Activated CD8-positive, alpha-beta memory T cell treated with anti-CD3 and anti-CD28 coated beads, Interleukin-2, amount 50 U/mL, for 24 hours (primary cell): Measurements from ENCODE around the gene TSGA10.
A peak's percentile ranks its signal among the peaks of the same experiment; 100 is the strongest.
"Not testable (repeated sequence)": the region's sequence is repeated elsewhere in the genome, so short reads cannot be mapped to it uniquely, and the experiment has no call there.

Experiments
- DNase-seq: peaks from one replicate; pipeline ENCODE4 v3.0.0-alpha.2; 2020; ENCODE audit errors: extremely low read depth

TSGA10 gene, protein sequence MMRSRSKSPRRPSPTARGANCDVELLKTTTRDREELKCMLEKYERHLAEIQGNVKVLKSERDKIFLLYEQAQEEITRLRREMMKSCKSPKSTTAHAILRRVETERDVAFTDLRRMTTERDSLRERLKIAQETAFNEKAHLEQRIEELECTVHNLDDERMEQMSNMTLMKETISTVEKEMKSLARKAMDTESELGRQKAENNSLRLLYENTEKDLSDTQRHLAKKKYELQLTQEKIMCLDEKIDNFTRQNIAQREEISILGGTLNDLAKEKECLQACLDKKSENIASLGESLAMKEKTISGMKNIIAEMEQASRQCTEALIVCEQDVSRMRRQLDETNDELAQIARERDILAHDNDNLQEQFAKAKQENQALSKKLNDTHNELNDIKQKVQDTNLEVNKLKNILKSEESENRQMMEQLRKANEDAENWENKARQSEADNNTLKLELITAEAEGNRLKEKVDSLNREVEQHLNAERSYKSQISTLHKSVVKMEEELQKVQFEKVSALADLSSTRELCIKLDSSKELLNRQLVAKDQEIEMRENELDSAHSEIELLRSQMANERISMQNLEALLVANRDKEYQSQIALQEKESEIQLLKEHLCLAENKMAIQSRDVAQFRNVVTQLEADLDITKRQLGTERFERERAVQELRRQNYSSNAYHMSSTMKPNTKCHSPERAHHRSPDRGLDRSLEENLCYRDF

DNA sequence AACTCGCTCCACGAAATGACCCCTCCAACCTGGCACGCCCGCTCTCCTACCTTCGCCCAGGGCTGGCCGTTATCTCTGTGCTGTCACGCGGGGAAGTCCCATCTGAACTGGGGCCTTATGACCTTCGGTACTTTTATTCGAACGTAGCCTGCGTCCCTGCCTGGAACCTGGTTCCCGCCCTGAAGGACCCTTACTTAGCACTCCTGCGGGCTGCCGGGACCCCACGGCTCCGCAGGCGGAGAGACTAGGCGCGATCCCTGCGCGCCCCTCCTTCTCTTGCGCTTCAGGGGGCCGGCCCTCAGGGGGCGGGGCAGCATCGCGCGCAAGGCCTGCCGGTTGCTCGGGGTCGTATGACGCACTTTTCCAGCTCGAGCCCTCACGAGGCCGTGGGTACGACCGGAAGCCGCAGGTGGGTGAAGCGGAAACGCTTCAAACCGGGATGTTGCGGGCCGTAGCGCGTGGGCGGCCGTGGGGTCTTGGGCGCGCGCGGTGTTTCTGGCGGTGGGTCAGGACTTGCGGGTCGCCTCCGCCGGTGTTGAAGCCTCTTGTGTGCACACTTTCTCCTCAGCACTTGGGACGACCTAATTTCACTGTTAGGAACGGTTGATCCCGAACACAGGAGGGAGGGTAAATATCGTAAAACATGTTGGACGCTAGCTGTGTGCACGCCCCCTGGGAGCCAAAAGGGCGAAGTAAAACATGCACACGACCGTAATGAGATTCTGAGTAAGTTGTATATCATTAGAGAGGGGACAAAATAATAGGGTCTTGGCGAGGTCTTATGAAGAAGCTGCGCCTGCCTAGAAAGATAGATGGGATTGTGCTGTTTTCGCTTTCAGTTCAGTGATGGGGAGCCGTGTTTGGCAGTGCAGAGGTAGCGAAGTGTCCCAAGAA lies at the start of gene TSGA10, which contains the start of gene LIPT1:
TSS of gene TSGA10 (minus strand) at position 300 of the 894 bp plus-strand sequence. CDS start 45,503 bp downstream, outside the sequence.
TSS of gene LIPT1 (plus strand) at position 325 of the 894 bp plus-strand sequence. CDS start 6,991 bp downstream, outside the sequence.
- DNase-seq, result peak; percentile 85

DNA sequence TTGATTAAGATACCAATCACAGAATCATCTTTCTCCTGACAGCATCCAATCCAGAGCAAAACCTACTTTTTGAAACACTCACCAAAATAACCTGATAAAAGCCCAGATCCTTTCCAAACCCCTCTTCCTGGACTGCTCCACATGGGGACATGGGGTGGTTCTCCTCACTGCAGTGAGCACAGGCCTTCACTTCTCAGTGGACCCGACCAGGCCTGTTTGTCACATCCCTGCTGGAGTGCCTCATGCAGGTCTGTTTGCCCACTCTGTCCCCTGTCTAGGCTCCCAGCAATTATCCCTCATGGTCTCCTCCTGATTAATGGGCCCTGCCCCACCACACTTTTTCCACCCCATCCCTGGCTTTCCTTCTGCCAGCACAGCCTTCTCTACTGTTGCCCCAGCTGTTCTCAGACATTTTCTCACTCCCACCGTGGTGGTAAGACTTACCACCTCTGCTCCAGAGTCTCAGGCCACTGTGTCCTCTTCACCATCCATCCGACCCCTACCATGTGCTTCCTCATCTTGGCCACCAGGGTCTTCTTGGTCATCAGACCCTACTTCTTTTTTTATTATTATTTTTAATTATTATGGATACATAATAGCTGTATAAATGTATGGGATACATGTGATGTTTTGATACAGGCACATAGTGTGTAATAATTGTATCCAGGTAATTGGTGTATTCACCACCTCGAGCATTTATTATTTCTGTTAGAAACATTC lies 47.4 kb upstream of the TSGA10 start:
- DNase-seq, result no peak

GRCh38 chr2:99200076-99200800 lies 45.5 kb upstream of the TSGA10 start:
- no peak for DNase-seq

DNA sequence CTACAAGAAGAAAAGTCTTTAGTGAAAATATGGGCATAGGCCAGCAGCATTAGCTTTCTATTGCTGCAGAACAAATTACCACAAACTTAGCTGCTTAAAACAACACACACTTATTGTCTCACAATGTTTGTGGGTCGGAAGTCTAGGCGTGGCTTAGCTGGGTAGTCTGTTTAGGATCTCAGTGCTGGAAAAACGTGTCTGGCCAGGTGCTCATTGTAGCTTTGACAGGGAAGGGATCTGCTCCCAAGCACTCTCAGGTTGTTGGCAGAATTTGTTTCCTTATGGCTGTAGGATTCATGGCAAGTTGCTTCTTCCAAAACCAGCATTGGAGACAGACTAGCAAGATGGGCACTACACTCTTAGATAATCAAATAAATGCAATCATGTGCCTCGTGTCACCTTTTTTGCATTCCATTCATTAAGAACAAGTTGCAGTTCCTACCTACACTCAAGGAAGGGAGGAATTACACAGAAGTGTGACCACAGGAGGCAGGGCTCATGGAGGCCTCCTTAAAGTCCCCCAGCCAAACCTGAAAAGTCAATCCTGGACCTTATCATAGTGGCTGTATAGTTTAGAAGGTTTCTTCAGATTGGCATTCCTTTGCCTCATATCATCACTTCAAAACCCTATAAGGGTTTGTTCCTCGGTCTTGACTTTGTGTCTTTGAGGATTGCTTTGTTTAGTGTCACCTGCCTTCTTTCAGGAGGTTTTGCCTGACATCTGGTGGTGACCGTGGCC lies 43.5 kb upstream of the TSGA10 start:
- no peak for DNase-seq

DNA sequence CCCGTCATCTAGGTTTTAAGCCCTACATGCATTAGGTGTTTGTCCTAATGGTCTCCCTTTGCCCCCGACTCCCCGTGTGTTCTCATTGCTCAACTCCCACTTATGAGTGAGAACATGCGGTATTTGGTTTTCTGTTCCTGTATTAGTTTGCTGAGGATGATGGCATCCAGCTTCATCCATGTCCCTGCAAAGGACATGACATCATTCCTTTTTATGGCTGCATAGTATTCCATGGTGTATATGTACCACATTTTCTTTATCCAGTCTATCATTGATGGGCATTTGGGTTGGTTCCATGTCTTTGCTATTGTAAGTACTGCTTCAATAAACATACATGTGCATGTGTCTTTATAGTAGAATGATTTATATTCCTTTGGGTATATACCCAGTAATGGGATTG lies 37.6 kb upstream of the TSGA10 start:
- not testable (repeated sequence) for DNase-seq

DNA sequence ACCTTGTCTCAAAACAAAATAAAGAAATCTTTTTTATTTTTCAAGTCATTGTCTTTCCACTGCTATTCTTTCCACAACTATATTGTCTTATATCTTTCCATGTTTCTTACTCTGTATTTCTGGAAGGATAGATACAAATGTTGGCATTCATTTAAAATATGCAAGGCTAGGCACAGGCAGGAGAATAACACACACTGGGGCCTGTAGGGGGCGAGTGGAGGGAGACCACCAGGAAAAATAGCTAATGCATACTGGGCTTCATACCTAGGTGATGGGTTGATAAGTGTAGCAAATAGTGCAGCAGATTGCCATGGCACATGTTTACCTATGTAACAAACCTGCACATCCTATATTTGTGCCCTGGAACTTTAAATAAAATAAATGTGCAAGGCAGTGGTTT lies 35.8 kb upstream of the TSGA10 start:
- no peak for DNase-seq

GRCh38 chr2:99188357-99188756 lies 33.6 kb upstream of the TSGA10 start:
- DNase-seq, result no peak

- DNase-seq, result no peak
Measured at GRCh38 chr2:99187011-99187410, 32.3 kb upstream of the TSGA10 start.

DNA sequence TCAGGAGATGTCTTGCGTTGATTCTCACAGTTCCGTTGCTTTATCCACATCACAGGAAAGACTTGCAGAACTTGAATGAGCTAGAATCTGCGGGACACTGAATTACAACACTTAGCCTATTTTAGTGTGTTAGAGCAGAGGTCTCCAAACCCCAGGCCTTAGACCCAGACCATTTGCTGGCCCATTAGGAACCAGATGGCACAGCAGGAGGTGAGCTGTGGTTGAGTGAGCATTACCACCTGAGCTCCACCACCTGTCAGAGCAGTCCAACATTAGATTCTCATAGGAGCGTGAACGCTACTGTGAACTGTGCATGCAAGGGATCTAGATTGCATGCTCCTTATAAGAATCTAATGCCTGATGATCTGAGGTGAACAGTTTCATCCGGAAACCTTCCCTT lies 30.1 kb upstream of the TSGA10 start:
- no peak for DNase-seq

GRCh38 chr2:99183025-99183424 lies 28.3 kb upstream of the TSGA10 start:
- no peak for DNase-seq

DNA sequence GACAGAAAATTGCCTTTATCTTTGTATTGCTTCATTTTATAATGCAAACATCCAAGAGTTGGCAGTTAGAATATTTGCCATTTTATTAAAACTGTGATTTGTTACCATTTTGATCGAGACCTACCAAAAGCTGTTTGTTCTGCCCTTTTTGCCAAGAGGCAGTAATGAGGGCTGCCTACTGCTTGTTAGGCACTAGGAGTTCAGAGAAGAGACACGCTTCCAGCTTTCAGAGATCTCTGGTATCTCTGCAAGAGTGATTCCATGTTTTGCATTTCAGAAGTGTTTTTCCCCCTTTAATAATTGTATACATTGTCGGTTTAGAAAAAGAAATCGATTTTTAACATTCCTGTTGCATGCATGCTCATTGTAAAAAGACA lies 26.9 kb upstream of the TSGA10 start:
- no peak for DNase-seq

- DNase-seq, result peak; percentile 76
Measured at GRCh38 chr2:99180755-99181623, 26.2 kb upstream of the TSGA10 start, which contains the start of the genes MITD1 and MRPL30. MITD1 (minus strand) TSS chr2:99181058; CDS start chr2:99180981, 77 bp downstream. MRPL30 (plus strand) TSS chr2:99181184; CDS start chr2:99186204, 5,020 bp downstream.

DNA sequence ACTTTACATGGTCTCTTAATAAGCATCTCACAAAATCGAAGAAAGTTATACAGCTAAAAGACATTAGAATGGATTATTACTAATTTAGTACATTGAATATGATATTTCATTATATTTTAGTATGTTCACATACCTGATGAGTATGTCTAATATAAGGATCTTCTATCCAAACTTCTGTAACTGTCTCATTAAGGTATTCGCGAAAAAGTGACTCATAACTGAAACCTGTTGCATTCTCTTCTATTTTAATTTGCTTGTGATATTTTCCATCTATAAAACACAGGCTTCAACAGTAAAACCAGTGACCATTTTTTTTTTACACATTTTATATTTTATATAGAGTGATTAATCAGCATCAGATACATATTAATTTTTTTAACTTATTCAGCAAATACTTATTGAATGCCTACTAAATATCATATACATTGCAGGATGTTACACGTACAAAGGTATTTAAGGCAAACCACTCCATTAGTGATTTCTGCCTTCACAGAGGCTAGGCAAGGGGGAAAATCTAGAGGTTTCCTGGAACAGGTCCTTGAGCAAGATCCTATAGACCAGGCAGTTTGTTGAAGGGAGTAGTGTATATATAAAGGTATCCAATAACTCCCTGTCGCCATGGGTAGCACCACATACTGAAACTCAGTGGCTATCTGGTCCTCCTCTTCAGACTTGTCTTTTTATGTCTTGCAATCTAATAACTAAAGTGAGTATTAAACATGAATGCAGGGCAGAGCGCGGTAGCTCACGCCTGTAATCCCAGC lies 16.8 kb upstream of the TSGA10 start:
- DNase-seq, result no peak

GRCh38 chr2:99169534-99169933 lies 14.8 kb upstream of the TSGA10 start:
- DNase-seq, result no peak

GRCh38 chr2:99166218-99166617 lies 11.5 kb upstream of the TSGA10 start:
- DNase-seq, result no peak

DNA sequence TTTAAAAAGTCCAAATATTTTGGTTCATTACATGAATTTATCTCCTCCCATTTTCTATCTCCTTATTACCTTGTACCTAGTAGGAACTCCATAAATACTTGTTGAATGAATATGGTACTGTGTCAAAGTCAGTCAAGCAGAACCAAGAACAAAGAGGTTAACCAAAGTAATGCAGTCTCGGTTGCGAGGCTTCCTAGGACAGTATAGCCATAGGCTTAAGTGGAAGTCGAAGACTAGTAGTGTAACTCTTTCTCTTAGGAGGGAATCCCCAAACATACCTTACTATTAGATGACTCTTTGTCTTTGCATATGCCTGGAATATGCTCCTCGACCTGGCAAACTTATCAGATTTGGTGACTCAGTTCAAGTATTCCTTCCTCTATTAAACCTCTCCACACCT lies 4.9 kb upstream of the TSGA10 start:
- no peak for DNase-seq

DNA sequence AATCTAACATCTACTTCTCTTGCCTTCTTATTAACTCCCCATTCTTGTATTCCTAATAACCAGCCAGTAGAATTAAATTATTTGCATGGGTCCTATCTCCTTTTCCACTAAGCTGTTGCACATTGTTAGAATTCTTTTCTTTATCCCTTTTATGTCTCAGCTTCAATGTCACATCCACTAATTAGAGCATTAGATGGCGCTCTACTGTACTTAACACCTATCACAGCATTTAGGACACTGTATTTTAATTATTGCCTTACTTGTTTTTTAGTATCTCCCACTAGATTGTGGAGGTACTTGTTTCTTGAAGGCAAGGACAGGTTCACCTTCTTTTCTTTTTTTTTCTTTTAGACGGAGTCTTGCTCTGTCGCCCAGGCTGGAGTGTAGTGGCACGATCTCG lies 3.9 kb upstream of the TSGA10 start:
- DNase-seq, result no peak

DNA sequence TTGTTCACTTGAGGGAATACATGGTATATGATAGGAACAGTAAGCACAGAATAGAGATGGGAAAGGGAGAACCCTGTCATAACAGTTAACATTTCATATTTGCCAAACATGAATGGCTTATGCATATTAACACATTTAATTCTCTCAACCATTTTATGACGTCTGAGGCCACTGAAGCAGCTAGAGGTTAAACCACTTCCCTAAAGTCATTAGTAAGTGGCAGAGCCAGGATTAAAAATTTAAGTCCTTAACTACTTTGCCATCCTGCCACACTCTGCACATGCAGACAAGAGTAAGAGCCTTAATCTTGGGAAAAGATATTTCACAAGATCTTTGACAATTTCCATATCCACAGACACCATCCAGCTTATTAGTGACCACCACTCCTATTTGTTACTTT lies 2.1 kb upstream of the TSGA10 start:
- no peak for DNase-seq
